Glomerular endothelial cell (primary cell): ENCODE measurements around the gene CEP72. TPM values are rescaled to one million over a fixed set of nuclear protein-coding genes. Genes with fewer than 3 reads are reported as not detected.
"Not testable (repeated sequence)": the region's sequence is repeated elsewhere in the genome, so short reads cannot be mapped to it uniquely, and the experiment has no call there.

Experiments used
- DNase-seq: peaks from one replicate; pipeline ENCODE4 v3.0.0-alpha.2; 2011; ENCODE audit warnings: low read depth, low spot score; ENCODE audit errors: extremely low read depth
- total RNA-seq: library from RNA; depleted of rRNA; stranded (reverse); fragments of >200 nt; gene quantifications from 2 replicates; pipeline ENCODE4 v1.2.3, GENCODE V29; 2015

Gene CEP72
- total RNA-seq, 1 donor from 2014 or later = 3.3 TPM

DNA sequence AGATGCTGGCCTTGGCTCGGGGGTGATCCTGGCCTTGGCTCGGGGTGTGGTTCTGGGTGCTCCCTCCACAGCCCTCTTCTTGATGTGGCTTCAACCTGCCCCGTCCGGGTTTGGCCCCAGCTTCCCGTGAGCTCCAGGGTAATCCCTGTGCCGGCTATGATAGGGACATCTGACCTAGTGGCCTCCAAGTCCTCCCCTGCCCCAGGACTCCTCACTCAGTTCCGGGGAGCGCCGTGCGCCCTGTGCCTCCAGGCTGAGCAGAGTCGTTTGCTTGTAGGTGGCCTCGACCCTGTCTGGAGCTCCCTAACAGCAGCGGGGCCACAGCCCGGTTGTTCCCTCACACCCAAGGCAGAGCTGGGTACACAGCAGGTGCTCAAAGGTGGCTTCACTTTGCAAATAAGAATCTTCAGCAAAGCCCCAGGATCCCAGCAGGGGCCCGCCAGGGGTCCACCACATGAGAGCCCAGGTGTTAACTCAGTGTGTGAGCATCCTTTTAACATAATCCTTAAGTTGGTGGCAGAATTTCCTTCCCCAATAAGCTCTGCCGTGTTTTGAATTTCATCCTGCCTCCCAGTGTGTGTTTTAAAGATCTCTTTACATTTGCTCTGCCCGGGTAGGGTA lies 32.3 kb upstream of the CEP72 start:
- no peak for DNase-seq

DNA sequence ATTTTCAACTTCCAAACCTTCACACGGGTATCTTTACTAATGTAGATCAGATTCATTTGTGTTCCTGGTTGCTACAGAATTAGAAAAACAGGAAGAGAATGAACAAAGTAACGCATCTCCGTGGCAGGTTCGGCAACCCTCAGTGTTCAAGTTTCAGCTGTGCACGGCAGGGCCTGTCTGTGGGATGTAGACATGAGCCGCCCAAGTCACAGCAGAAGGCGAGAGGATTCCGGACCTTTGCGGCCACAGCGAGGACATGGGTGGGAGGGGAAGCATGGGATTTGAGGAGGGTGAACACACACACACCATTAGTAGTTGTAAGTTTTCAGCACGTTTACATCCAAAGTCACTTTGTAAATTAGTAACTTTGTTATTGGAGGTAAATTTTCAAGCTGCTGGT lies 31.7 kb upstream of the CEP72 start:
- DNase-seq = no peak

DNA sequence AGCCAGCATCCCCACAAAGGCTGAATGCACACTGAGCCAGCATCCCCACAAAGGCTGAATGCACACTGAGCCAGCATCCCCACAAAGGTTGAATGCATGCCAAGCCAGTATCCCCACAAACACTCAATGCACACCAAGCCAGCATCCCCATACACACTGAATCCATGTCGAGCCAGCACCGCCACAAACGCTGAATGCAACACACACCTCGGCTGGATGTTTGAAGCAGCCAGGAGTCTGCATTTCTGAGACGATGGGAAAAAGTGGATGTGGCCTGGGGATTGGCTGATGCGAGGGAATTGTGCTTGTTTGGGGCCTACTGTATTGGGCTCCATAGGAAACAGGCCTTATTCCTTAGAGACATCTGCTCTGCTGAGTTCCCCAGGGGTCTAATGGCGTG lies 30.9 kb upstream of the CEP72 start:
- DNase-seq = no peak

DNA sequence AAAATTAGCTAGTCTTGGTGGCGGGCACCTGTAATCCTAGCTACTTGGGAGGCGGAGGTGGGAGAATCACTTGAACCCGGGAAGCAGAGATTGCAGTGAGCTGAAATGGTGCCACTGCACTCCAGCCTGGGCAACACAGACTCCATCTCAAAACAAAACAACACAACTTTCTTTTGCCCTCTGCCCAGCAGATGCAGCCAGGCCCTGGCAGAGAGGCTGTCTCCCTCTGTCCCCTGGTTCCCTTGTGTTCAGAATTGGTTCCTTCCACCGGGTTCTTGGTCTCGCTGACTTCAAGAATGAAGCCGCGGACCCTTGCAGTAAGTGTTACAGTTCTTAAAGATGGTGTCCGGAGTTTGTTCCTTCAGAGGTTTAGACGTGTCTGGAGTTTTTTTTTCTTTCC lies 30.2 kb upstream of the CEP72 start:
- no peak for DNase-seq

DNA sequence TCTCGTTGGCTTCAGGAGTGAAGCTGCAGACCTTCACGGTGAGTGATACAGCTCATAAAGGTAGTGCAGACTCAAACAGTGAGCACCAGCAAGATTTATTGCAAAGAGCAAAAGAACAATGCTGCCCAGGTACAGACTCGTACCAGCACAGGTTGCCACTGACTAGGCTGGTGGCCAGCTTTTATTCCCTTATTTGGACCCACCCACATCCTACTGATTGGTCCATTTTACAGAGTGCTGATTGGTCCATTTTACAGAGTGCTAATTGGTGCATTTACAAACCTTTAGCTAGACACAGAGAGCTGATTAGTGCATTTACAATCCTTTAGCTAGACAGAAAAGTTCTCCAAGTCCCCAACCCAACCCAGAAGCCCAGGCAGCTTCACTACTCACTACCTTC lies 29.7 kb upstream of the CEP72 start:
- not testable (repeated sequence) for DNase-seq

DNA sequence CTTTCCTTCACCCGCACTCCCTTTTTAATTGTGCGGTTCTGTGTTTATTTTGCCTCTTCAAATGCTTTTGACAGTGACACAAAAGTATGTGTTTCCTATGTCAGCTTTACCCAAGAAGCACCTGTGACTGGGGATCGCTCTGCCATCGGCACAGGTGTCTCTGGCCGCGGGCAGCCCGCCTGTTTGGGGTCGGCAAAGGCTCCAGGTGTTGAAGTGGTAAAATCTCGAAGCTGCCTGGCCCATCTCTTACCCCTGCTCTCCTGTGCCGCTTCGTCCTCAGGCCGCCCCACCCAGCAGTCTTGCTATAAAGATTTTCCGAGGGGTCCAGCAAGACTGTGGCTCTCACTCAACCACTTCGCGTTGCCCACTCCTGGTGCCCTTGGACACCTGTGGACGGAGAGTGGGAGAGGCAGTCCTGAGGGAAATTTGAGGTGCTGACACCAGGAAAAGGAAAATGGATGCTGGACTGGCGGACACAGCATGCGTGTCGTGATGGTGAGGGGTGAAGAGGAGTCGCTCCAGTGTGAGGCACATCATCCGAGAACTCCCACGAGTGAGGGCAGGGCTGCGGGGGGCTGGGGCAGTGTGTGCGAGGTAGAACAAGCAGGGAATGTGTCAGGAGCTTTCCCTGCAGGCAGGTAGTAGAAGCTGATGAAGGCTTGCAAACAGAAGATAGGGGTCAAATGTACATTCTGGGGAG lies 29.1 kb upstream of the CEP72 start:
- DNase-seq = no peak

DNA sequence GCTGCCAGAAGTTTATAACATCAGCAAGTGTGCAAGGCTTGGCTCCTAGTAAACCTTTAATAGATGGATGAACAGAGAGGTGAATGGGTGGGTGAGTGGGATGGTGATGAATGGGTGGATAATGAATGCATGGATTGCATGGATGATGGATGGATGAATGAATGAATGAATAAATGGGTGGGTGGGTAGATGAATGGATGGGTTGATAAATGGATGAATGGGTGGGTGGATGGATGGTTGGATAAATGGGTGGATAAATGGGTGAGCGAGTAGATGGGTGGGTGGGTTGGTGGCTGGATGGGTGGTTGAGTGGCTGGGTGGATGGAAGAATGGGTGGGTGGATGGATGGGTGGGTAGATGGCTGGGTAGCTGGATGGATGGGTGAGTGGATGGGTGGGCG lies 28.5 kb upstream of the CEP72 start:
- DNase-seq = no peak

DNA sequence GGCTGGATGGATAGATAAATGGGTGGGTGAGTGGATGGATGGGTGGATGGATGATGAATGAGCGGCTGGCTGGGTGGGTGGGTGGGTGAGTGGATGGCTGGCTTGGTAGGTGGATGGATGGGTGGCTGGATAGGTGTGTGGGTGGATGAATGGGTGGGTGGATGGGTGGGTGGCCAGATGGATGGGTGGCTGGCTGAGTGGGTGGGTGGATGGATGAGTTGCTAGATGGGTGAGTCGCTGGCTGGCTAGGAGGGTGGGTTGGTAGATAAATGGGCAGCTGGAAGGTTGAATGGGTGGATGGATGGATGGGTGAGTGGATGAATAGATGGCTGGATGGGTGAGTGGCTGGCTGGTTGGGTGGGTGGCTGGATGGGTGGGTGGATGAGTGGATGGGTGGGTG lies 27.9 kb upstream of the CEP72 start:
- DNase-seq = no peak

DNA sequence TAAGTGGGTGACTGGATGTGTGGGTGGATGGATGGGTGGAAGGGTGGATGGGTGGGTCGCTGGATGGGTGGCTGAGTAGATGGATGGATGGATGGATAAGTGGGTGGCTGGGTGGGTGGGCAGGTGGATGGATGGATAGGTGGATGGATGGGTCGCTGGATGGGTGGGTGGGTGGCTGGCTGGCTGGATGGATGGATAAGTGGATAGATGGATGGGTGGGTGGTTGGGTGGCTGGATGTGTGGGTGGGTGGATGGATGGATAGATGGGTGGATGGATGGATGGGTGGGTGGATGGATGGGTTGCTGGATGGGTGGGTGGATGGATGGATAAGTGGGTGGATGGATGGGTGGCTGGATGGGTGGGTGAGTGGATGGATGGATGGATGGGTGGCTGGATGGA lies 27.3 kb upstream of the CEP72 start:
- DNase-seq = no peak

DNA sequence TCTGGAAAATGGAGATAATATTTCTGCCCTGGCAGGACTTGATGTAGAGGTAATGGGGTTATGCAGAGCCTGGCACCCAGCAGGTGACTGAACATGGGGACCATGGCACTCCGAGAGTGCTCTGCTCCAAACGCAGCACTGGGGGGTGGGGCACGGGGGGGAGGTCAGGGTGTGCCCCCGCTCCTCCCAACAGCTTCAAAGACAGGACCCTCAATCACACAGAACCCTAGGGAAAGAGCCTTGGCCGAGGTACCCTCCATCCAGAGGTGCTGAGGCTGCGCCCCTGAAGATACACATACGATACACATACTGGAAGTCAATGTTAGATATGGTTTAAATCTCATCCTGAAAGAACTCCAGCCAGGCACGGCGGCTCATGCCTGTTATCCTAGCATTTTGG lies 26.6 kb upstream of the CEP72 start:
- no peak for DNase-seq

DNA sequence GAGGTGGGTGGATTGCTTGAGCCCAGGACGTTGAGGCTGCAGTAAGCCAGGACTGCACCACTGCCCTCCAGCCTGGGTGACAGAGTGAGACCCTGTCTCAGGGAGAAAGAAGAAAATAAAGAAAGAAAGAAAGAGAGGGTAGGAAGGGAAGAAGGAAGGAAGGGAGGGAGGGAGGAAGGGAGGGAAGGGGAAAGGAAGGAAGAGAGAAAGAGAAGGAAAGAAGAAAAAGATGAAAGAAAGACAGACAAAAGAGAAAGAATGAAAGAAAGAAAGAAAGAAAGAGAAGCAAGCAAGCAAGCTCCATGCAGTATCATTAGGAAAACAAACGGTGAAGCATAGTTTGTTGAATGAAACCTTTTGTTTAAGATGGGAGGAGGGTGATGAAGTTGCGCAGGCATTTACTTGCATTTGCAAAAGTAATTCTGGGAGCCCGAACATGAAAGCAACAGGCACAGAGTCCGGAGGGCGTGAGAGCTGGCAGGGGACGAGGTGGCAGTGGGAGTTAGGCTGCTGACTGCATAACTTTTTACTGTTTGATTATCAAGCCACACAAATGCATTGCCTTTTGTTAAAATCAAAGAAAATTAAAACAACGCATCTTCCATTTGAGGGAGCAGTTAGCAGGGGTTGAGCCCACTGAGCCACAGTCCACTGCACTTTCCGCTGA lies 26.0 kb upstream of the CEP72 start:
- no peak for DNase-seq

DNA sequence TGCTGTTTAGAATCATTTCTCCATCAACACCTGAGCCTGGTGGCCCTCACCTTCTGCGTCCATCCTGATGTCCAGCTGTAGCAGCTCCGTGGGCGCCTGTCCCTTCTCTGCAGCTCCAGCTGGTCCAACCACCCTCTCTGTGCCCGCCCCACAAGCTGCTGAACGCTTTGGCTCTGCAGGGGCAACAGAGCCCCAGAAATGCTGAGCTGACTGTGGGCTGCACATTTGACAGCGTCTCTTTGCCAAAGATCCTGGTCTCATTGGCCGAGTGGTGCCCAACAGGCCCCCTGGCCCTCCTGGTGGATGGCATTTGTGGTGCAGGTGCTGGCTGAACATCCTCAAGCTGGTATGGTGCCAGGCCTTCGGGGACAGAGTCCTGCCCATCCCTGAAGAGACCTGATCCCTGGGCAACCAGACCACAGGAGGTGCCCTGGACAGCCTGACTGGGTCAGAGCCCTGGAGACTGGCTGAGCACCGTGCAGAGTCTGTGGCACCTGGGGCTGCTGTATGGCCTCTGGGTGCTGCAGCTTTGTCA lies 25.3 kb upstream of the CEP72 start:
- DNase-seq = no peak

DNA sequence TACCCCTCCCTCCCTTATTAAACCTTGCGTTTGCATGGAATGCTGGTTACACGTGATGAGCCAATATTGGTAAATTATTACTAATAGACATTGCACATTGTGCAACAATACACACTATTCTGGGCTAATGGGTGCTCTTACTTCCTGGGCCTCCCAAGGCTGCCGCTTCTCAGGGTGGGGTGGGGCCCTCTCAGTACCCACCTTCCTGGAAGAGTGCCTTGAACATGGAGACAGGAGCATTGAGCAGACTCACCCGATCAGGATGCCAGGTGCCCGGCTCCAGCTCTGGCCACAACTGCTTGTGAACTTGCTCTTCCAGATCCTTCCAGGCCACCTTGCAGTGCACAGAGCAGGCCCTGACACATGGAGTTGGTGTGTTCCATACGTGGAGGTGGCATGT lies 24.7 kb upstream of the CEP72 start:
- DNase-seq = no peak

DNA sequence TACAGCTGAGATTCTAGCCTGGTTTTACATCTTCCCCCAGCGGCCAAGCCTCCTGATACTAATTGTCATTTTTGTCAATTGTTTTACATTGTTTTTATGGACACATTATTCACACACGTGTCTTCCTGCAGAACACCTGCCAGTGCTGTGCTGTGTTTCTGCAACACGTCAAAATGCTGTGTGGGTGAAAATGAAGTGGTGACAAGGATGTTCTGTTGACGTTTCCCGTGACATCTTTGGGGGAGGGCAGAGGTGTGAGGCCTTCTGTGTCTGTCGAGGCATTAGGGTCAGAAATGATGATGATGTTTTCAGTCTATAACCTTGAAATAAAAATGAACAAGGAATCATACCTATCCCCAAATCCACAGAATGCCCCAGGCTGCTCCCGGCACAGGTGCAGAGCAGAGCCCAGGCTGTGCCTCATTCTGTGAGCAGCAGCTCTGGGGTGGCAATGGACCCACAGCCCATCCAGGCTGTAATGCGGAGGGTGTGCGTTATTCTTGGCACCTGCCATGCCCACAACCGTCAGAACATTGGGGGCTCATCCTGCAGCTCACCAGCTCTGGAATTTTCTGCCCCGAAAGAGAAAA lies 23.6 kb upstream of the CEP72 start:
- no peak for DNase-seq

DNA sequence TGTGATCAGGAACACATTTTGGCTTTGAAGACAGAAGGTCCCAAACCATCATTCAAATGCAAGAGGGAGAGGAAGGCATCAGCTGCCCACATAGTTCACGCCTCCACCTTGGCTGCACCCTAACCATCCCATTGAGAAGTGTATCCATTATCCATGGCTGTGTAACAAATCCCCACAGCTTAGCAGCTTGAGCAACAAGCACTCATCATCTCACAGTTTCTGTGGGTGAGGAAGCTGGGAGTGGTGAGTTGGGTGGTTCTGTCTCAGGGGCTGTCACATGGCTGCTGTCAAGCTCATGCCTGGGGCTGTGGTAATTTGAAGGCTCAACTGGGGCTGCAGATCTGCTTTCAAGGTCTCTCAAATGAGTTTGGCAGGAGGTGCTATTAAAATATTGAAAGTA lies 23.0 kb upstream of the CEP72 start:
- DNase-seq = no peak

DNA sequence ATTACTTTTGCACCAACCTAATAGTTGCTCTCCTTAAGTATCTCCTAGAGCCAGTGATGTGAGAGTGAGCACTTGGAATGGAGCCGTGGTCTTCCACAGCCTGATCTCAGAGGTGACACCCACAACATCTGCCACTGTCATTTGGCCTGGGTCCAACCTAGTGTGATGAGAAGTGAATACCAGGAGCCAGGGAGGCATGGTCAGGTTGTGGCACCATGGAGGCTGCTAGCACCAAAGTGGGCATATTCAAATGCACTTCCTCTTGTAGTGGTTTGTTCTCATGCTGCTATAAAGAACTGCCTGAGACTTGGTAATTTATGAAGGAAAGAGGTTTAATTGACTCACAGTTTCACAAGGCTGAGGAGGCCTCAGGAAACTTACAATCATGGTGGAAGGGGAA lies 22.6 kb upstream of the CEP72 start:
- no peak for DNase-seq

DNA sequence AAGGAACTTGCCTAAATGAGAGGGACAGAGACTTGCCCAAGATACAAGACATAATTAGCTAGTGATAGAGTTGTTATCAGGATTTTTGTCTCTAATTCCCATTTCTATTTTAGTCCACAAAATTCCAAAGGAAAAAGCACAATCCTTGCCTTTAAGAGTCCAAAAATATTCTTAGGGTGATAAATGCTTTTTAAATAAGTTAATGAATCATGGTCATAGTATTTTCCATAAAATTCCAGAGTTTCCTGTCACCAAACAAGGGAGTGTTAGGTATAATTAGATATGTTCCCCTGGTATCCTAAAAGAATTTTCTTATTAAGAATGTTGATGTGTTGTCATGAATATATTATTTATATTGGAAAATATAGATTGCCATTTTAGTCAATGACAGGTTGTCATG lies 21.8 kb upstream of the CEP72 start:
- DNase-seq = no peak

DNA sequence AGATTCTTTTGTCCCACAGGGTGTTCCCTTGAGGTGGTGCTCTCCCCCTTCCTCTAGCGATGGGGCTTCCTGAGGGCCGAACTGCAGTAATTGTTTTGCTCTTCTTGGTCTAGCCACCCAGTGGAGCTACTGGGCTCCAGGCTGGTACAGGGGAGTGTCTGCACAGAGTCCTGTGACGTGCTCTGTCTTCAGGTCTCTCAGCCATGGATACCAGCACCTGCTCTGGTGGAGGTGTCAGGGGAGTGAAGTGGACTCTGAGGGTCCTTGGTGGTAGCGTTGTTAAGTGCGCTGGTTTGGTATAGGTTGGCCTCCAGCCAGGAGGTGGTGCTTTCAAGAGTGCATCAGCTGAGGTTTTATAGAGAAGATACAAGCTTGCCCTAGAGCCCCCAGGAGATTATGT lies 20.4 kb upstream of the CEP72 start:
- DNase-seq = no peak

DNA sequence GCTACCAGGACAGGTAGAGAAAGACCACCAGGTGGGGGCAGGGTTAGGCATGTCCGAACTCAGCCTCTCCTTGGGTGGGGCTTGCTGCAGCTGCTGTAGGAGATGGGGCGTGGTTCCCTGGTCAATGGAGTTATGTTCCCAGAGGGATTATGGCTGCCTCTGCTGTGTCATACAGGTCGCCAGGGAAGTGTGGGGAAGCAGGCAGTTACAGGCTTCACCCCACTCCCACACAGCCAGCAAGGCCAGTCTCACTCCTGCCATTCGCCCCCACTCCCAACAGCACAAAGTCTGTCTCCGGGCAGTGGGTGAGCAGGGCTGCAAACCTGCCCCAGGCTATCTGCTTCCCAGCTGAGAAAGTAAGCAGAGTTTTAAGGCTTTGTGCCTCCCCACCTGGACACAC lies 20.0 kb upstream of the CEP72 start:
- DNase-seq = no peak

DNA sequence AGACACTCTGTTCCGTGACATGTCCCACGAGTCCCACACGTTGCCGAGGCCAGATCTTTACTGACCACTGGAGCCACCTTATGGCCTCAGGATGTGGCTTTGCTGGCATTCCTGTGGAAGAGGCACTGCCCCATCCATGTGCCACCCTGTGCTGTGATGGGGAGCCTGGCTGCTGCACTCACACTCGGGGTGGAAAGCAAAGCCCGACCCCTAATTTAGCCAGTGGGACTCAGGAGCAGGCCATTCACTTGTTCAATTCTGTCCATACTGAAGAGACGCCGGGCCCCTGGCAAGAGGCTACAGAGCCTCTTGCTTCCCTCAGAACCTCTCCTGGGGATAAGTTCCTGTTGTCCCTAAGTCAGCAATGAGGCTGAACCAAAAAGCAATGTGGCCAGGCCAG lies 18.6 kb upstream of the CEP72 start:
- DNase-seq = no peak

DNA sequence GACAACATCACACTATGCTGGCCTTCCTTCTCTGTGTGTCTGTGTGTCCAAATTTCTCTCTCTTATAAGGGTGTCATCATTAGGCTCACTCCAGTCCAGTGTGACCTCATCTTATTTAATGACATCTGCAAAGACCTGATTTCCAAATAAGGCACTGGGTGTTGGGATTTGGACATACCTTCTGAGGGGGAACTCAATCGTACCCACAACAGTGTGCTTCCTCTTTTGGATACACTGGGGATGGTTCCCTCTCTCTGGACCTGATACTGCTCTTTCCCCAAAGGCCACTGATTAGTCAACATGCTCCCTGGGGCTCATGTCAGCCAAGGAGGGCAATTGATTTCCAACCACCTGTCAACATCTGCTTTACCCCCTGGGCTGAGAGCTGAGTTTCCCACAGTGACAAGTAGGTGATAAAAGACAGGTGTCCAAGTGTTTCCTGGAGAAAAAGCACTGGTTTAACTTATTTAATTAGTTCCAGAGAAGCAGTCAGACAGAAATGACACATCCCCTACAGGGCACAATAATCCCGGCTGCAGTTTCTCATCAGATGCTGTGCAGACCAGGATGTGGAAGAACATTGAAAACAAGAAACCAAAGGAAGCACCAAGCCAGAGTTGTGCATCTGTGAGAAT lies 17.8 kb upstream of the CEP72 start:
- no peak for DNase-seq
